Esophagus squamous epithelium (tissue), 4 donors: ENCODE measurements around the gene SLC9C2.

Experiments
- CTCF ChIP-seq, 6 experiments: fragments of 450-650 bp in 4 of 6; fragments of 200-600 bp in 2 of 6; sonication (generic) in 2 of 6; IDR thresholded peaks; one replicate each; pipeline ENCODE4 v1.5.1; 2016 to 2019; ENCODE audit warnings: antibody characterized with exemption in 6 of 6, mild to moderate bottlenecking in 4 of 6, moderate library complexity in 4 of 6
- POLR2A ChIP-seq, 4 donors: fragments of 450-650 bp; IDR thresholded peaks; one replicate each; pipeline ENCODE4 v1.6.1; 2017; ENCODE audit warnings: antibody characterized with exemption in 4 of 4, mild to moderate bottlenecking in 4 of 4, moderate library complexity in 3 of 4

- TF ChIP-seq POLR2A (IDR thresholded peaks at IDR 0.05), result no peak
- TF ChIP-seq CTCF (IDR thresholded peaks at IDR 0.05), result no peak
Observed at GRCh38 chr1:173496757-173497320, 106.0 kb downstream of the SLC9C2 start.
